NCI-H128 (cell line): ENCODE data around the gene KIF13A.
"Not testable (repeated sequence)": the region's sequence is repeated elsewhere in the genome, so short reads cannot be mapped to it uniquely, and the experiment has no call there.

Experiments
- DNase-seq: peaks from one replicate; lab custom pipeline; 2025; ENCODE audit not compliant: unreplicated experiment; lab: John Stamatoyannopoulos, UW

The KIF13A gene

GRCh38 chr6:17999425-17999824 is 12.0 kb upstream of the KIF13A start:
- no peak for DNase-seq

- no peak for DNase-seq
These were observed 11.0 kb upstream of the KIF13A start for GRCh38 chr6:17998442-17998841.

- DNase-seq = no peak
These were observed 10.6 kb upstream of the KIF13A start for GRCh38 chr6:17998003-17998402.

- no peak for DNase-seq
These were observed 8.0 kb upstream of the KIF13A start for GRCh38 chr6:17995414-17995813.

- DNase-seq = no peak
These were observed 6.6 kb upstream of the KIF13A start for GRCh38 chr6:17994019-17994418.

GRCh38 chr6:17988422-17988944 is 1.0 kb upstream of the KIF13A start:
- no peak for DNase-seq

GRCh38 chr6:17987697-17988421 is 424 bp upstream of the KIF13A start:
- peak; percentile 87 for DNase-seq

GRCh38 chr6:17986656-17987446 is 584 bp downstream of the KIF13A start:
- no peak for DNase-seq

- no peak for DNase-seq
These were observed 1.3 kb downstream of the KIF13A start for GRCh38 chr6:17985934-17986655.

- DNase-seq = no peak
These were observed 2.4 kb downstream of the KIF13A start for GRCh38 chr6:17984812-17985670.

GRCh38 chr6:17984399-17984798 is 3.0 kb downstream of the KIF13A start:
- no peak for DNase-seq

- DNase-seq = no peak
These were observed 3.7 kb downstream of the KIF13A start for GRCh38 chr6:17983730-17984129.

GRCh38 chr6:17980329-17980728 is 7.1 kb downstream of the KIF13A start:
- no peak for DNase-seq

GRCh38 chr6:17979479-17979878 is 8.0 kb downstream of the KIF13A start:
- DNase-seq = no peak

GRCh38 chr6:17976258-17976657 is 11.2 kb downstream of the KIF13A start:
- not testable (repeated sequence) for DNase-seq

- no peak for DNase-seq
These were observed 12.7 kb downstream of the KIF13A start for GRCh38 chr6:17974570-17975368.

GRCh38 chr6:17972978-17973622 is 14.3 kb downstream of the KIF13A start:
- no peak for DNase-seq

- no peak for DNase-seq
These were observed 15.1 kb downstream of the KIF13A start for GRCh38 chr6:17972074-17972952.
